Stomach (tissue), 9 donors: ENCODE results near the gene CORO7. TPM values are rescaled to one million over a fixed set of nuclear protein-coding genes. Genes with fewer than 3 reads are reported as not detected.

ENCODE experiments used
- DNase-seq, 2 donors: peaks; one replicate each; pipeline versions ENCODE4 v3.0.0 to v3.0.0-alpha.2; 2013 to 2019
- H3K27ac ChIP-seq, 5 donors: fragments of 200-600 bp in 4 of 5; sonication (generic) in 4 of 5; one replicate each; pipeline ENCODE4 v1.5.1; 2013 to 2019; ENCODE audit warnings: mild to moderate bottlenecking in 1 of 5, moderate library complexity in 1 of 5
- H3K27me3 ChIP-seq, 3 donors: fragments of 200-600 bp; sonication (generic); one replicate each; pipeline ENCODE4 v1.5.1; 2017 to 2019; ENCODE audit warnings: mixed run types in 1 of 3
- H3K36me3 ChIP-seq, 4 donors: fragments of 200-600 bp; sonication (generic); 1 replicate in 3 of 4; 2 replicates in 1 of 4; pipeline ENCODE4 v1.5.1; 2016 to 2019
- H3K4me1 ChIP-seq, 4 donors: fragments of 200-600 bp; sonication (generic); one replicate each; pipeline ENCODE4 v1.5.1; 2016 to 2019
- H3K4me3 ChIP-seq, 4 donors: fragments of 200-600 bp; sonication (generic) in 3 of 4; one replicate each; pipeline ENCODE4 v1.5.1; 2016 to 2019; ENCODE audit warnings: mild to moderate bottlenecking in 1 of 4
- H3K9me3 ChIP-seq, 4 donors: fragments of 200-600 bp; sonication (generic); one replicate each; pipeline ENCODE4 v1.5.1; 2016 to 2019
- EP300 ChIP-seq: sonication (generic); formaldehyde crosslinking; IDR thresholded peaks from one replicate; pipeline ENCODE4 v1.6.1; 2017; ENCODE audit warnings: antibody characterized with exemption
- POLR2A ChIP-seq, 4 donors: fragments of 450-650 bp; IDR thresholded peaks; one replicate each; pipeline ENCODE4 v1.6.1; 2016; ENCODE audit warnings: antibody characterized with exemption in 4 of 4, control low read depth in 2 of 4, mild to moderate bottlenecking in 1 of 4, moderate library complexity in 1 of 4
- POLR2AphosphoS5 ChIP-seq, 3 donors: sonication (generic); formaldehyde crosslinking; IDR thresholded peaks; one replicate each; pipeline ENCODE4 v1.6.1; 2016; ENCODE audit warnings: antibody characterized with exemption in 3 of 3
- WGBS, 5 donors: extraction: QIAGEN DNeasy Blood & Tissue Kit in 3 of 5; methylation state at CpG; one replicate each; pipeline versions ENCODE4 v1.1.5 to v1.1.7; 2013 to 2018; 5-methylcytosine and 5-hydroxymethylcytosine counted together
- intact Hi-C: fragments of 100-400 bp; cut with DNase I; formaldehyde crosslinking; loops from one replicate; pipeline ENCODE4 v1.15.1; 2023; ENCODE audit warnings: low total_unique reads
- polyA plus RNA-seq, 3 donors: library from polyadenylated mRNA; stranded (reverse); fragments of 200-250 nt; gene quantifications; one replicate each; pipeline ENCODE4 v1.2.3, GENCODE V29; 2013
- total RNA-seq, 5 donors: library from RNA; depleted of rRNA; stranded (reverse); fragments of >200 nt; gene quantifications; one replicate each; pipeline versions ENCODE4 v1.1.0 to v1.2.3, GENCODE V29; 2014 to 2016
- TF ChIP-seq, protein P1 (sequence below), 7 experiments: fragments of 450-650 bp in 4 of 7; fragments of 200-600 bp in 3 of 7; sonication (generic) in 3 of 7; IDR thresholded peaks; one replicate each; pipeline ENCODE4 v1.5.1; 2016 to 2019; ENCODE audit warnings: antibody characterized with exemption in 7 of 7, control low read depth in 2 of 7, mild to moderate bottlenecking in 1 of 7
- donor health status: healthy with polysubstance abuse.
- donor health status: Bipolar disorder and iron deficiency.
- donor health status: healthy.

The CORO7 gene
- total and polyA plus RNA-seq, 8 donors = 12.5 to 173 (median 17.3) TPM

DNA sequence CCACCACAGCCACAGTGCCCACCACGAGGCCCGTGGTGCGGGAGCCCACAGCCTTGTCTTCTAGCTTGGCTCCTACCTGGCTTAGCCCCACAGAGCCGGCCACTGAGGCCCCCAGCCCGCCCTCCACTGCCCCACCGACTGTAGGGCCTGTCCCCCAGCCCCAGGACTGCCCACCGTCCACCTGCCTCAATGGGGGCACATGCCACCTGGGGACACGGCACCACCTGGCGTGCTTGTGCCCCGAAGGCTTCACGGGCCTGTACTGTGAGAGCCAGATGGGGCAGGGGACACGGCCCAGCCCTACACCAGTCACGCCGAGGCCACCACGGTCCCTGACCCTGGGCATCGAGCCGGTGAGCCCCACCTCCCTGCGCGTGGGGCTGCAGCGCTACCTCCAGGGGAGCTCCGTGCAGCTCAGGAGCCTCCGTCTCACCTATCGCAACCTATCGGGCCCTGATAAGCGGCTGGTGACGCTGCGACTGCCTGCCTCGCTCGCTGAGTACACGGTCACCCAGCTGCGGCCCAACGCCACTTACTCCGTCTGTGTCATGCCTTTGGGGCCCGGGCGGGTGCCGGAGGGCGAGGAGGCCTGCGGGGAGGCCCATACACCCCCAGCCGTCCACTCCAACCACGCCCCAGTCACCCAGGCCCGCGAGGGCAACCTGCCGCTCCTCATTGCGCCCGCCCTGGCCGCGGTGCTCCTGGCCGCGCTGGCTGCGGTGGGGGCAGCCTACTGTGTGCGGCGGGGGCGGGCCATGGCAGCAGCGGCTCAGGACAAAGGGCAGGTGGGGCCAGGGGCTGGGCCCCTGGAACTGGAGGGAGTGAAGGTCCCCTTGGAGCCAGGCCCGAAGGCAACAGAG is 34.2 kb downstream of the CORO7 start:
- peaks cover 33 to 78% (median 71%) of the 10 kb centered on the region in 4 donors for H3K36me3 ChIP-seq
- H3K9me3 ChIP-seq = no peaks in the 10 kb centered on the region
- H3K27me3 ChIP-seq = no peaks in the 10 kb centered on the region
- TF ChIP-seq POLR2A (IDR thresholded peaks at IDR 0.05) = no peak
- TF ChIP-seq EP300 = no peak
- no peak for TF ChIP-seq POLR2AphosphoS5 (IDR thresholded peaks at IDR 0.05)
- TF ChIP-seq, protein P1, sequence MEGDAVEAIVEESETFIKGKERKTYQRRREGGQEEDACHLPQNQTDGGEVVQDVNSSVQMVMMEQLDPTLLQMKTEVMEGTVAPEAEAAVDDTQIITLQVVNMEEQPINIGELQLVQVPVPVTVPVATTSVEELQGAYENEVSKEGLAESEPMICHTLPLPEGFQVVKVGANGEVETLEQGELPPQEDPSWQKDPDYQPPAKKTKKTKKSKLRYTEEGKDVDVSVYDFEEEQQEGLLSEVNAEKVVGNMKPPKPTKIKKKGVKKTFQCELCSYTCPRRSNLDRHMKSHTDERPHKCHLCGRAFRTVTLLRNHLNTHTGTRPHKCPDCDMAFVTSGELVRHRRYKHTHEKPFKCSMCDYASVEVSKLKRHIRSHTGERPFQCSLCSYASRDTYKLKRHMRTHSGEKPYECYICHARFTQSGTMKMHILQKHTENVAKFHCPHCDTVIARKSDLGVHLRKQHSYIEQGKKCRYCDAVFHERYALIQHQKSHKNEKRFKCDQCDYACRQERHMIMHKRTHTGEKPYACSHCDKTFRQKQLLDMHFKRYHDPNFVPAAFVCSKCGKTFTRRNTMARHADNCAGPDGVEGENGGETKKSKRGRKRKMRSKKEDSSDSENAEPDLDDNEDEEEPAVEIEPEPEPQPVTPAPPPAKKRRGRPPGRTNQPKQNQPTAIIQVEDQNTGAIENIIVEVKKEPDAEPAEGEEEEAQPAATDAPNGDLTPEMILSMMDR (IDR thresholded peaks at IDR 0.05) = no peak
- intact Hi-C loops = no loop called here
- no peak for DNase-seq
- 89 to 94% (median 93%) methylated on average over 20 to 55 of the region's 55 CpGs for WGBS, 5 donors
- no peak overlapping the region for H3K4me3 ChIP-seq
- peak overlapping the region in 1 of 5 donors; percentile 34 for H3K27ac ChIP-seq
- H3K4me1 ChIP-seq = peaks cover 19 to 64% (median 40%) of the 10 kb centered on the region in 4 donors

DNA sequence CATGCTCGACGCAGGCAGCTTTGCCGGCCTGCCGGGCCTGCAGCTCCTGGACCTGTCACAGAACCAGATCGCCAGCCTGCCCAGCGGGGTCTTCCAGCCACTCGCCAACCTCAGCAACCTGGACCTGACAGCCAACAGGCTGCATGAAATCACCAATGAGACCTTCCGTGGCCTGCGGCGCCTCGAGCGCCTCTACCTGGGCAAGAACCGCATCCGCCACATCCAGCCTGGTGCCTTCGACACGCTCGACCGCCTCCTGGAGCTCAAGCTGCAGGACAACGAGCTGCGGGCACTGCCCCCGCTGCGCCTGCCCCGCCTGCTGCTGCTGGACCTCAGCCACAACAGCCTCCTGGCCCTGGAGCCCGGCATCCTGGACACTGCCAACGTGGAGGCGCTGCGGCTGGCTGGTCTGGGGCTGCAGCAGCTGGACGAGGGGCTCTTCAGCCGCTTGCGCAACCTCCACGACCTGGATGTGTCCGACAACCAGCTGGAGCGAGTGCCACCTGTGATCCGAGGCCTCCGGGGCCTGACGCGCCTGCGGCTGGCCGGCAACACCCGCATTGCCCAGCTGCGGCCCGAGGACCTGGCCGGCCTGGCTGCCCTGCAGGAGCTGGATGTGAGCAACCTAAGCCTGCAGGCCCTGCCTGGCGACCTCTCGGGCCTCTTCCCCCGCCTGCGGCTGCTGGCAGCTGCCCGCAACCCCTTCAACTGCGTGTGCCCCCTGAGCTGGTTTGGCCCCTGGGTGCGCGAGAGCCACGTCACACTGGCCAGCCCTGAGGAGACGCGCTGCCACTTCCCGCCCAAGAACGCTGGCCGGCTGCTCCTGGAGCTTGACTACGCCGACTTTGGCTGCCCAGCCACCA is 35.1 kb downstream of the CORO7 start:
- H3K36me3 ChIP-seq = peaks cover 33 to 69% (median 63%) of the 10 kb centered on the region in 4 donors
- DNase-seq = no peak
- intact Hi-C loops = no loop called here
- H3K27ac ChIP-seq = no peak overlapping the region
- no peak overlapping the region for H3K4me3 ChIP-seq
- H3K27me3 ChIP-seq = no peaks in the 10 kb centered on the region
- WGBS, 5 donors = 89 to 95% (median 92%) methylated on average over 16 to 59 of the region's 59 CpGs
- H3K9me3 ChIP-seq = no peaks in the 10 kb centered on the region
- TF ChIP-seq POLR2A (IDR thresholded peaks at IDR 0.05) (no peak), POLR2AphosphoS5 (IDR thresholded peaks at IDR 0.05) (no peak), EP300 (no peak)
- TF ChIP-seq, protein P1 (IDR thresholded peaks at IDR 0.05) = no peak
- H3K4me1 ChIP-seq = peaks cover 28 to 64% (median 44%) of the 10 kb centered on the region in 4 donors

DNA sequence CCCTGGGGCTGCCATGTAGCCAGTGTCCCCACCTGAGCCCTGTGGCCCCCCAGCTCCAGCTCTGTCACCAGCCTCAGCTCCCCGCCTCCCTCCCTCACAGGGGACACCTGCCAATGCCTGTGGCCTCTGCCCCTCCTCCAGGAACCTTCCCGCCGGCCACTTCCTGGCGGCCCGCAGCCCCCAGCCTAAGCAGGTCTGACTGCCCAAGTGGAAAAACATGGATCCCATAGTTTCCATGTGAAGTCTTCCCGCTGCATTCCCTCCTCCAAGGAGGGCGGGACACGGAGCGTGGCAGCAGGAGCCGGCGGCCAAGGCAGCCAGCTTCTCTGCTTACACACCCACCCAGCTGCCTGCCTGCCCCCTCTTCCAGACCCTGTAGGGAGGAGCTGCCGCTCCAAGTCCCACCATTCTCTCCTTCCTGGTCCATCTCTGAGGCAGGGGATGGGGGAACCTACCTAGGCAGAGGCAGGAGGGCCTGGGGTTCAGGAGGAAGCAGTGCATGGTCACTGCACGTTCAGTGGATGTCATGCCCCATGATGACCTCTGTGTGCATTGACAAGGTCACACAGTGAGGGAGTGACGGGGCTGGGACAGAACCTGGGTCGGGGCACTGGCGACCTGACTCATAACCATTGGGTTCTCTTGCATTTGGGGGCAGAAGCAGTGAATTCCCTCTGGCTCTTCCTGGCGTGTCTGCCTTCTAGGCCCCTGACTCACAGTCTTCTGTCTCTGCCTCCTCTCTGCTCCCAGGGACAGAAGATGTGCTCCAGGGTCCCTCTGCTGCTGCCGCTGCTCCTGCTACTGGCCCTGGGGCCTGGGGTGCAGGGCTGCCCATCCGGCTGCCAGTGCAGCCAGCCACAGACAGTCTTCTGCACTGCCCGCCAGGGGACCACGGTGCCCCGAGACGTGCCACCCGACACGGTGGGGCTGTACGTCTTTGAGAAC is 36.0 kb downstream of the CORO7 start:
- DNase-seq = peak in 1 of 2 donors; percentile 68
- H3K9me3 ChIP-seq = no peaks in the 10 kb centered on the region

More for the DNA sequence above, 36.0 kb downstream of the CORO7 start:
- 61 to 75% (median 64%) methylated on average over 13 to 26 of the region's 26 CpGs for WGBS, 5 donors
- Histone ChIP-seq H3K27me3 (no peaks in the 10 kb centered on the region), H3K27ac (peak overlapping the region in 4 of 5 donors; percentile 6 to 41 (median 22)), H3K4me1 (peaks cover 37 to 66% (median 50%) of the 10 kb centered on the region in 4 donors), H3K36me3 (peaks cover 33 to 60% (median 55%) of the 10 kb centered on the region in 4 donors), H3K4me3 (no peak overlapping the region)
- TF ChIP-seq POLR2A (IDR thresholded peaks at IDR 0.05) (no peak), POLR2AphosphoS5 (IDR thresholded peaks at IDR 0.05) (no peak), EP300 (no peak)
- TF ChIP-seq, protein P1 (IDR thresholded peaks at IDR 0.05) = no peak
- intact Hi-C loops = no loop called here
